ENCODE data around the gene PALLD. TPM values are rescaled to one million over a fixed set of nuclear protein-coding genes. Genes with fewer than 3 reads are reported as not detected.

Gene PALLD
- total and polyA plus RNA-seq, 2 of the 13 experiments (the other 11 are each of a cell fraction or from before 2014, with no cell fraction given), result 0.50 to 1.5 TPM

DNA sequence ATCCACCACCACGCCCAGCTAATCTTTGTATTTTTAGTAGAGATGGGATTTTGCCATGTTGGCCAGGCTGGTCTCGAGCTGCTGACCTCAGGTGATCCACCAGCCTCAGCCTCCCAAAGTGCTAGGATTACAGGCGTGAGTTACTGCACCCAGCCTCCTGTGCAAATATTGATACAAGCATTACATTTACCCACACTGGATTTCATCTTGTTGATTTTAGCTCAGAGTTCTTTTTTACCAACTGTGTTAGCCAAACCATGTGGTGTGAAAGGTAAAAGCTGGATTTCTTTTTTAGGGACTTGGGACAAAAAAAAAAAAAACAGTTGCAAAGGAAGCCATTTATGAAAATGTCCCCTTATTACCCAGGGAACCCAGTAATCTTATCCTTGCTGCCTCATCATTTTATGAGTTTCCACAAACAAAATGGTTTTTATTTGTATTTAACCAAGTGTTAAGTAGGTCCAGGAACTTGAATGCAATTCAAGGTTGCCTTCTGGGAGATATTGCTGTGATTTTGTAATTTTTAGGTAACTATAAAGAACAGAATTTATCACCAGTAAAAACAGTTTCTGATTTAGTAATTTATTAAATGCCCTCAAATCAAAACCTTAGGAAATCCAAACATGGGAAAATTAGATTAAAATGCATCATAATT, 202.5 kb downstream of the PALLD start (continued):
- TF ChIP-seq ZNF431 (CRISPR knock-in tag; IDR thresholded peaks at IDR 0.05; ENCODE audit: borderline replicate concordance, low read depth) (no peak), JARID2 (CRISPR knock-in tag; IDR thresholded peaks at IDR 0.05; ENCODE audit: insufficient replicate concordance) (no peak), RFXAP (CRISPR knock-in tag; IDR thresholded peaks at IDR 0.05; ENCODE audit: borderline replicate concordance) (no peak), ZNF674 (CRISPR knock-in tag; IDR thresholded peaks at IDR 0.05; ENCODE audit: low read depth) (no peak), ZNF563 (CRISPR knock-in tag; IDR thresholded peaks at IDR 0.05) (no peak), KDM6A (CRISPR knock-in tag; IDR thresholded peaks at IDR 0.05; ENCODE audit: low read depth) (no peak), CCAR2 (optimal IDR thresholded peaks at IDR 0.05; ENCODE audit: low read depth, low read length) (no peak), SMARCE1 (IDR thresholded peaks at IDR 0.05; ENCODE audit: borderline replicate concordance) (no peak), ATF3 (CRISPR knock-in tag; IDR thresholded peaks at IDR 0.05) (no peak), REXO4 (CRISPR knock-in tag; IDR thresholded peaks at IDR 0.05; ENCODE audit: borderline replicate concordance) (no peak), ZNF496 (CRISPR knock-in tag; IDR thresholded peaks at IDR 0.05; ENCODE audit: insufficient replicate concordance) (no peak)
- TF ChIP-seq, protein P1, sequence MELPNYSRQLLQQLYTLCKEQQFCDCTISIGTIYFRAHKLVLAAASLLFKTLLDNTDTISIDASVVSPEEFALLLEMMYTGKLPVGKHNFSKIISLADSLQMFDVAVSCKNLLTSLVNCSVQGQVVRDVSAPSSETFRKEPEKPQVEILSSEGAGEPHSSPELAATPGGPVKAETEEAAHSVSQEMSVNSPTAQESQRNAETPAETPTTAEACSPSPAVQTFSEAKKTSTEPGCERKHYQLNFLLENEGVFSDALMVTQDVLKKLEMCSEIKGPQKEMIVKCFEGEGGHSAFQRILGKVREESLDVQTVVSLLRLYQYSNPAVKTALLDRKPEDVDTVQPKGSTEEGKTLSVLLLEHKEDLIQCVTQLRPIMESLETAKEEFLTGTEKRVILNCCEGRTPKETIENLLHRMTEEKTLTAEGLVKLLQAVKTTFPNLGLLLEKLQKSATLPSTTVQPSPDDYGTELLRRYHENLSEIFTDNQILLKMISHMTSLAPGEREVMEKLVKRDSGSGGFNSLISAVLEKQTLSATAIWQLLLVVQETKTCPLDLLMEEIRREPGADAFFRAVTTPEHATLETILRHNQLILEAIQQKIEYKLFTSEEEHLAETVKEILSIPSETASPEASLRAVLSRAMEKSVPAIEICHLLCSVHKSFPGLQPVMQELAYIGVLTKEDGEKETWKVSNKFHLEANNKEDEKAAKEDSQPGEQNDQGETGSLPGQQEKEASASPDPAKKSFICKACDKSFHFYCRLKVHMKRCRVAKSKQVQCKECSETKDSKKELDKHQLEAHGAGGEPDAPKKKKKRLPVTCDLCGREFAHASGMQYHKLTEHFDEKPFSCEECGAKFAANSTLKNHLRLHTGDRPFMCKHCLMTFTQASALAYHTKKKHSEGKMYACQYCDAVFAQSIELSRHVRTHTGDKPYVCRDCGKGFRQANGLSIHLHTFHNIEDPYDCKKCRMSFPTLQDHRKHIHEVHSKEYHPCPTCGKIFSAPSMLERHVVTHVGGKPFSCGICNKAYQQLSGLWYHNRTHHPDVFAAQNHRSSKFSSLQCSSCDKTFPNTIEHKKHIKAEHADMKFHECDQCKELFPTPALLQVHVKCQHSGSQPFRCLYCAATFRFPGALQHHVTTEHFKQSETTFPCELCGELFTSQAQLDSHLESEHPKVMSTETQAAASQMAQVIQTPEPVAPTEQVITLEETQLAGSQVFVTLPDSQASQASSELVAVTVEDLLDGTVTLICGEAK (IDR thresholded peaks at IDR 0.05), result no peak
- TF ChIP-seq, protein P1 (CRISPR knock-in tag; IDR thresholded peaks at IDR 0.05), result no peak
- TF ChIP-seq, protein P2, sequence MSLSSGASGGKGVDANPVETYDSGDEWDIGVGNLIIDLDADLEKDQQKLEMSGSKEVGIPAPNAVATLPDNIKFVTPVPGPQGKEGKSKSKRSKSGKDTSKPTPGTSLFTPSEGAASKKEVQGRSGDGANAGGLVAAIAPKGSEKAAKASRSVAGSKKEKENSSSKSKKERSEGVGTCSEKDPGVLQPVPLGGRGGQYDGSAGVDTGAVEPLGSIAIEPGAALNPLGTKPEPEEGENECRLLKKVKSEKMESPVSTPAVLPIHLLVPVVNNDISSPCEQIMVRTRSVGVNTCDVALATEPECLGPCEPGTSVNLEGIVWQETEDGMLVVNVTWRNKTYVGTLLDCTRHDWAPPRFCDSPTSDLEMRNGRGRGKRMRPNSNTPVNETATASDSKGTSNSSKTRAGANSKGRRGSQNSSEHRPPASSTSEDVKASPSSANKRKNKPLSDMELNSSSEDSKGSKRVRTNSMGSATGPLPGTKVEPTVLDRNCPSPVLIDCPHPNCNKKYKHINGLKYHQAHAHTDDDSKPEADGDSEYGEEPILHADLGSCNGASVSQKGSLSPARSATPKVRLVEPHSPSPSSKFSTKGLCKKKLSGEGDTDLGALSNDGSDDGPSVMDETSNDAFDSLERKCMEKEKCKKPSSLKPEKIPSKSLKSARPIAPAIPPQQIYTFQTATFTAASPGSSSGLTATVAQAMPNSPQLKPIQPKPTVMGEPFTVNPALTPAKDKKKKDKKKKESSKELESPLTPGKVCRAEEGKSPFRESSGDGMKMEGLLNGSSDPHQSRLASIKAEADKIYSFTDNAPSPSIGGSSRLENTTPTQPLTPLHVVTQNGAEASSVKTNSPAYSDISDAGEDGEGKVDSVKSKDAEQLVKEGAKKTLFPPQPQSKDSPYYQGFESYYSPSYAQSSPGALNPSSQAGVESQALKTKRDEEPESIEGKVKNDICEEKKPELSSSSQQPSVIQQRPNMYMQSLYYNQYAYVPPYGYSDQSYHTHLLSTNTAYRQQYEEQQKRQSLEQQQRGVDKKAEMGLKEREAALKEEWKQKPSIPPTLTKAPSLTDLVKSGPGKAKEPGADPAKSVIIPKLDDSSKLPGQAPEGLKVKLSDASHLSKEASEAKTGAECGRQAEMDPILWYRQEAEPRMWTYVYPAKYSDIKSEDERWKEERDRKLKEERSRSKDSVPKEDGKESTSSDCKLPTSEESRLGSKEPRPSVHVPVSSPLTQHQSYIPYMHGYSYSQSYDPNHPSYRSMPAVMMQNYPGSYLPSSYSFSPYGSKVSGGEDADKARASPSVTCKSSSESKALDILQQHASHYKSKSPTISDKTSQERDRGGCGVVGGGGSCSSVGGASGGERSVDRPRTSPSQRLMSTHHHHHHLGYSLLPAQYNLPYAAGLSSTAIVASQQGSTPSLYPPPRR (CRISPR knock-in tag; IDR thresholded peaks at IDR 0.05; ENCODE audit: borderline replicate concordance), result 0 out of 2 replicates have a peak, but pooled peaks have one; percentile 40
